Naive thymus-derived CD4-positive, alpha-beta T cell (primary cell): Measurements from ENCODE around the gene FAM193A. TPM values are rescaled to one million over a fixed set of nuclear protein-coding genes. Genes with fewer than 3 reads are reported as not detected.
"Not testable (repeated sequence)": the region's sequence is repeated elsewhere in the genome, so short reads cannot be mapped to it uniquely, and the experiment has no call there.

Experiments
- ATAC-seq: fragments of 150-1000 bp; cut with Tn5 transposase; 2 replicates; pipeline ENCODE4 v1.10.0; 2021; ENCODE audit warnings: mild to moderate bottlenecking, moderate library complexity
- CTCF ChIA-PET: fragments of 350-600 bp; sonication (Branson Sonifier 250); formaldehyde crosslinking; loops from one replicate; lab custom pipeline; 2021; ENCODE audit warnings: antibody characterized with exemption; lab: Charles Lee
- POLR2A ChIA-PET: fragments of 350-600 bp; sonication (Branson Sonifier 250); formaldehyde crosslinking; loops from one replicate; lab custom pipeline; 2021; ENCODE audit warnings: antibody characterized with exemption, inconsistent platforms; lab: Charles Lee
- DNase-seq, 9 donors: peaks; one replicate each; pipeline versions ENCODE4 v3.0.0 to v3.0.0-alpha.2; 2020 to 2022; ENCODE audit warnings: mixed read lengths in 1 of 9
- H3K27ac ChIP-seq: one replicate; pipeline ENCODE4 v1.7.0; 2013; ENCODE audit warnings: mild to moderate bottlenecking, low read depth, low read length, moderate library complexity
- H3K27me3 ChIP-seq, 2 donors: one replicate each; pipeline ENCODE4 v1.7.0; 2013; ENCODE audit warnings: low read length in 2 of 2, mild to moderate bottlenecking in 2 of 2, moderate library complexity in 2 of 2; ENCODE audit not compliant: control insufficient read depth in 2 of 2, insufficient read depth in 2 of 2
- H3K36me3 ChIP-seq, 3 experiments: 1 replicate in 2 of 3; 2 replicates in 1 of 3; pipeline ENCODE4 v1.7.0; 2013; ENCODE audit warnings: low read length in 3 of 3, mild to moderate bottlenecking in 3 of 3, moderate library complexity in 1 of 3; ENCODE audit not compliant: insufficient read depth in 3 of 3, control insufficient read depth in 2 of 3
- H3K4me1 ChIP-seq, 2 donors: one replicate each; pipeline ENCODE4 v1.7.0; 2013; ENCODE audit warnings: low read length in 2 of 2, mild to moderate bottlenecking in 2 of 2, moderate library complexity in 1 of 2; ENCODE audit not compliant: control insufficient read depth in 2 of 2, insufficient read depth in 2 of 2
- H3K4me3 ChIP-seq: 2 replicates; pipeline ENCODE4 v1.7.0; 2013; ENCODE audit warnings: mild to moderate bottlenecking, low read length
- H3K9me3 ChIP-seq, 3 experiments: 1 replicate in 2 of 3; 2 replicates in 1 of 3; pipeline ENCODE4 v1.7.0; 2013; ENCODE audit warnings: low read length in 3 of 3; ENCODE audit not compliant: control insufficient read depth in 2 of 3
- H3K27ac Mint-ChIP-seq, 9 donors: one replicate each; pipeline ENCODE4 v1.8.0; 2020 to 2022; ENCODE audit warnings: mixed read lengths in 9 of 9, mild to moderate bottlenecking in 8 of 9, moderate library complexity in 5 of 9, inconsistent platforms in 2 of 9
- H3K27me3 Mint-ChIP-seq, 5 donors: one replicate each; pipeline ENCODE4 v1.8.0; 2021 to 2022; ENCODE audit warnings: mixed read lengths in 5 of 5, mild to moderate bottlenecking in 1 of 5
- H3K36me3 Mint-ChIP-seq, 5 donors: one replicate each; pipeline ENCODE4 v1.8.0; 2020 to 2022; ENCODE audit warnings: mixed read lengths in 5 of 5, mild to moderate bottlenecking in 3 of 5, inconsistent platforms in 1 of 5
- H3K4me1 Mint-ChIP-seq, 7 donors: one replicate each; pipeline ENCODE4 v1.8.0; 2020 to 2022; ENCODE audit warnings: mixed read lengths in 7 of 7, mild to moderate bottlenecking in 3 of 7, inconsistent platforms in 1 of 7
- H3K4me3 Mint-ChIP-seq, 10 donors: one replicate each; pipeline ENCODE4 v1.8.0; 2020 to 2022; ENCODE audit warnings: mild to moderate bottlenecking in 10 of 10, mixed read lengths in 10 of 10, moderate library complexity in 6 of 10, inconsistent platforms in 2 of 10
- H3K9me3 Mint-ChIP-seq, 11 donors: one replicate each; pipeline ENCODE4 v1.8.0; 2020 to 2022; ENCODE audit warnings: mixed read lengths in 11 of 11, mild to moderate bottlenecking in 4 of 11, inconsistent platforms in 1 of 11, moderate library complexity in 1 of 11
- intact Hi-C, 2 donors: fragments of 100-400 bp; cut with micrococcal nuclease; formaldehyde crosslinking; loops; one replicate each; pipeline ENCODE4 v1.15.1; 2023
- polyA plus RNA-seq, 2 donors: library from polyadenylated mRNA; unstranded; fragments of 300-500 nt; fragmentation: Illumina TruSeq; gene quantifications; one replicate each; pipeline ENCODE4 v1.2.3, GENCODE V29; 2021
- total RNA-seq, 6 experiments: library from RNA in 5 of 6; stranded (reverse) in 5 of 6; gene quantifications; 1 replicate in 5 of 6; 2 replicates in 1 of 6; pipeline ENCODE4 v1.2.3 and lab custom pipeline; 2021 to 2026

The FAM193A gene
- total and polyA plus RNA-seq, 7 experiments from 2014 or later: 2.2 to 47.2 (median 39.8) TPM

GRCh38 chr4:2780643-2781042, 244.2 kb downstream of the FAM193A start:
- H3K27ac Mint-ChIP-seq, H3K27me3 ChIP-seq, DNase-seq, CTCF ChIA-PET, H3K4me1 ChIP-seq, H3K9me3 ChIP-seq, H3K36me3 ChIP-seq, H3K4me3 ChIP-seq, intact Hi-C loops, H3K4me3 Mint-ChIP-seq, H3K27ac ChIP-seq, ATAC-seq, POLR2A ChIA-PET: not testable (repeated sequence)
- H3K27me3 Mint-ChIP-seq: peaks cover 0 to 16% (median 0%) of the 10 kb centered on the region in 5 donors
- H3K9me3 Mint-ChIP-seq: peaks cover 5 to 28% (median 11%) of the 10 kb centered on the region in 11 donors
- peaks cover 0 to 10% (median 2%) of the 10 kb centered on the region in 7 donors for H3K4me1 Mint-ChIP-seq
- peaks cover 0 to 18% (median 3%) of the 10 kb centered on the region in 5 donors for H3K36me3 Mint-ChIP-seq

DNA sequence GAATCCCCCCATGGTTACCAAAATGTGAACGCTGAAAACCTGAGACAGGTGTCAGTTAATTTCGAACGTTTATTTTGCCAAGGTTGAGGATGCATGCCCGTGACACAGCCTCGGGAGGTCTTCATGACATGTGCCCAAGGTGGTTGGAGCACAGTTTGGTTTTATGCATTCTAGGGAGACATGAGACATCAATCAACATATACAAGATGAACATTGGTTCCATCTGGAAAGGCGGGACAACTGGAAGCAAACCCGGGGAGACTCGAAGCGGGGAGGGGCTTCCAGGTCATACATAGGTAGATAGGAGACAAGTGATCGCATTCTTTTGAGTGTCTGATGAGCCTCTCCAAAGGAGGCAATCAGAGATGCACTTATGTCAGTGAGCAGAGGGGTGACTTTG, 245.5 kb downstream of the FAM193A start:
- Histone ChIP-seq H3K27ac (no peak overlapping the region), H3K4me3 (no peak overlapping the region), H3K9me3 (peaks cover 0 to 8% (median 0%) of the 10 kb centered on the region in 3 experiments), H3K36me3 (no peaks in the 10 kb centered on the region), H3K27me3 (no peaks in the 10 kb centered on the region), H3K4me1 (peaks cover 8 to 14% of the 10 kb centered on the region in 2 donors)
- ChIA-PET CTCF (no interaction called here), POLR2A (interaction anchor here (1.2 kb wide), 1 partner anchor 10 kb away, joined by 5 read pairs; no protein-coding TSS in a partner anchor)
- Mint-ChIP-seq H3K4me3 (no peak overlapping the region), H3K27me3 (peaks cover 0 to 16% (median 0%) of the 10 kb centered on the region in 5 donors), H3K4me1 (peaks cover 6 to 23% (median 15%) of the 10 kb centered on the region in 7 donors), H3K36me3 (peaks cover 0 to 18% (median 3%) of the 10 kb centered on the region in 5 donors), H3K9me3 (peaks cover 5 to 28% (median 11%) of the 10 kb centered on the region in 11 donors), H3K27ac (no peak overlapping the region)
- intact Hi-C loops: no loop called here
- DNase-seq (no peak), ATAC-seq (no peak)

Other genes with a start within 250 kb of the FAM193A start
- gene ZFYVE28, start 118.0 kb upstream of the FAM193A start, total RNA-seq: 10 to 100 TPM; 15.2 to 26.5 (median 16.1) TPM
- gene ZFYVE28, start 118.0 kb upstream of the FAM193A start, polyA plus RNA-seq: 1 to 10 TPM; 6.1 to 7.4 TPM
- gene CFAP99, start 117.7 kb upstream of the FAM193A start, total RNA-seq: under 1 TPM in 2 of 5 experiments, not detected in 3; 0.12 to 0.27 TPM
- gene CFAP99, start 117.7 kb upstream of the FAM193A start, polyA plus RNA-seq: not detected
- 100 to 1,000 TPM in 1 of 5 experiments, 10 to 100 TPM in 4; 80.7 to 101 (median 91.8) TPM for gene RNF4, start 67.5 kb upstream of the FAM193A start, total RNA-seq
- gene RNF4, start 67.5 kb upstream of the FAM193A start, polyA plus RNA-seq: 10 to 100 TPM; 69.4 to 96.8 TPM
- gene TNIP2, start 219.7 kb downstream of the FAM193A start, total RNA-seq: 10 to 100 TPM; 39.4 to 56.0 (median 43.6) TPM
- gene TNIP2, start 219.7 kb downstream of the FAM193A start, polyA plus RNA-seq: 10 to 100 TPM; 33.6 to 55.3 TPM